Astrocyte (in vitro differentiated cells and primary cell): ENCODE measurements around the gene NPVF.

Experiments
- CTCF ChIP-seq: IDR thresholded peaks from 2 replicates; pipeline ENCODE4 v1.5.1; 2011; ENCODE audit warnings: low read depth, mild to moderate bottlenecking, inconsistent platforms, low read length, moderate library complexity; ENCODE audit not compliant: insufficient read depth
- EZH2 ChIP-seq: IDR thresholded peaks from 2 replicates; pipeline ENCODE4 v1.6.1; 2012; ENCODE audit warnings: mild to moderate bottlenecking, low read length, inconsistent platforms; ENCODE audit not compliant: insufficient read depth

GRCh38 chr7:25246306-25246705 lies 18.0 kb upstream of the NPVF start:
- TF ChIP-seq CTCF: no peak
- no peak for TF ChIP-seq EZH2
